WTC11 (cell line): Measurements from ENCODE around the gene LGALS9. TPM values are rescaled to one million over a fixed set of nuclear protein-coding genes. Genes with fewer than 3 reads are reported as not detected.

Source experiments
- ATAC-seq: fragments of 200-7000 bp; cut with Tn5 transposase; 2 replicates; pipeline ENCODE4 v1.10.0; 2021; ENCODE audit warnings: mild to moderate bottlenecking, moderate library complexity
- CTCF ChIA-PET: fragments of 300-600 bp; sonication (Branson Sonifier 250); formaldehyde crosslinking; loops from one replicate; lab custom pipeline; 2021; ENCODE audit warnings: antibody characterized with exemption; lab: Charles Lee
- POLR2A ChIA-PET: fragments of 350-600 bp; sonication (Branson Sonifier 250); formaldehyde crosslinking; loops from one replicate; lab custom pipeline; 2021; ENCODE audit warnings: antibody characterized with exemption; lab: Charles Lee
- DNase-seq: peaks from one replicate; pipeline ENCODE4 v3.0.0; 2021; ENCODE audit warnings: low spot score
- H3K27ac Mint-ChIP-seq: 2 replicates; pipeline ENCODE4 v1.8.0; 2021; ENCODE audit warnings: mixed read lengths
- H3K27me3 Mint-ChIP-seq: 2 replicates; pipeline ENCODE4 v1.8.0; 2021; ENCODE audit warnings: low read depth, mild to moderate bottlenecking, moderate library complexity, mixed read lengths
- H3K36me3 Mint-ChIP-seq: 2 replicates; pipeline ENCODE4 v1.8.0; 2021; ENCODE audit warnings: mixed read lengths
- H3K4me1 Mint-ChIP-seq: 2 replicates; pipeline ENCODE4 v1.8.0; 2022; ENCODE audit warnings: mixed read lengths
- H3K4me3 Mint-ChIP-seq: 2 replicates; pipeline ENCODE4 v1.8.0; 2021; ENCODE audit warnings: mild to moderate bottlenecking, moderate library complexity, mixed read lengths
- H3K9me3 Mint-ChIP-seq: 2 replicates; pipeline ENCODE4 v1.8.0; 2021; ENCODE audit warnings: mixed read lengths
- ATF1 ChIP-seq: sonication (generic); formaldehyde crosslinking; IDR thresholded peaks from 2 replicates; pipeline ENCODE4 v1.8.1; 2023; ENCODE audit warnings: mild to moderate bottlenecking, moderate library complexity, missing genetic modification reagents
- GRHL2 ChIP-seq: fragments of 250-450 bp; sonication (Bioruptor Pico); IDR thresholded peaks from 2 replicates; pipeline ENCODE4 v1.8.0; 2022; ENCODE audit warnings: mild to moderate bottlenecking, moderate library complexity; ENCODE audit not compliant: insufficient replicate concordance, severe bottlenecking
- KAT7 ChIP-seq: sonication (generic); formaldehyde crosslinking; IDR thresholded peaks from 2 replicates; pipeline ENCODE4 v1.8.1; 2023; ENCODE audit warnings: missing genetic modification reagents, mild to moderate bottlenecking, borderline replicate concordance
- NFATC4 ChIP-seq: fragments of 250-450 bp; sonication (Bioruptor Pico); IDR thresholded peaks from 2 replicates; pipeline ENCODE4 v1.9.0; 2021; ENCODE audit warnings: mild to moderate bottlenecking
- NR2C2 ChIP-seq: sonication (generic); formaldehyde crosslinking; IDR thresholded peaks from 2 replicates; pipeline ENCODE4 v1.8.0; 2022; ENCODE audit warnings: mild to moderate bottlenecking, missing genetic modification reagents
- RELA ChIP-seq: sonication (generic); formaldehyde crosslinking; IDR thresholded peaks from 2 replicates; pipeline ENCODE4 v1.8.1; 2022; ENCODE audit warnings: missing genetic modification reagents, mild to moderate bottlenecking, borderline replicate concordance
- SMAD4 ChIP-seq: sonication (generic); formaldehyde crosslinking; IDR thresholded peaks from 2 replicates; pipeline ENCODE4 v1.8.0; 2022; ENCODE audit warnings: mild to moderate bottlenecking, missing genetic modification reagents
- SP1 ChIP-seq: sonication (generic); formaldehyde crosslinking; conservative IDR thresholded peaks from 2 replicates; pipeline ENCODE4 v1.8.1; 2022; ENCODE audit warnings: missing genetic modification reagents
- TCF7 ChIP-seq: sonication (generic); formaldehyde crosslinking; IDR thresholded peaks from 2 replicates; pipeline ENCODE4 v1.8.0; 2022; ENCODE audit warnings: mild to moderate bottlenecking, low read depth, missing genetic modification reagents, moderate library complexity
- TEAD1 ChIP-seq: sonication (generic); formaldehyde crosslinking; IDR thresholded peaks from 2 replicates; pipeline ENCODE4 v1.8.0; 2022; ENCODE audit warnings: mild to moderate bottlenecking, missing genetic modification reagents
- TEAD4 ChIP-seq: sonication (generic); formaldehyde crosslinking; IDR thresholded peaks from 2 replicates; pipeline ENCODE4 v1.8.0; 2022; ENCODE audit warnings: mild to moderate bottlenecking, missing genetic modification reagents
- ZBTB21 ChIP-seq: sonication (generic); formaldehyde crosslinking; IDR thresholded peaks from 2 replicates; pipeline ENCODE4 v1.8.1; 2023; ENCODE audit warnings: mild to moderate bottlenecking, missing genetic modification reagents, borderline replicate concordance
- ZNF121 ChIP-seq: sonication (generic); formaldehyde crosslinking; IDR thresholded peaks from 2 replicates; pipeline ENCODE4 v1.8.0; 2023; ENCODE audit warnings: missing genetic modification reagents
- ZNF232 ChIP-seq: sonication (generic); formaldehyde crosslinking; IDR thresholded peaks from 2 replicates; pipeline ENCODE4 v1.8.0; 2022; ENCODE audit warnings: mild to moderate bottlenecking, missing genetic modification reagents
- ZNF263 ChIP-seq: sonication (generic); formaldehyde crosslinking; IDR thresholded peaks from 2 replicates; pipeline ENCODE4 v1.8.1; 2022; ENCODE audit warnings: low read depth, mild to moderate bottlenecking, moderate library complexity, missing genetic modification reagents
- ZNF396 ChIP-seq: fragments of 250-450 bp; sonication (Bioruptor Pico); IDR thresholded peaks from 2 replicates; pipeline ENCODE4 v1.8.0; 2021; ENCODE audit warnings: mild to moderate bottlenecking, moderate library complexity, borderline replicate concordance
- total RNA-seq: library from RNA; stranded (reverse); gene quantifications from 3 replicates; pipeline ENCODE4 v1.2.3, GENCODE V29; 2021
- TF ChIP-seq, protein P1 (sequence below): sonication (generic); formaldehyde crosslinking; conservative IDR thresholded peaks from 2 replicates; pipeline ENCODE4 v1.8.1; 2022; ENCODE audit warnings: mild to moderate bottlenecking, missing genetic modification reagents
- TF ChIP-seq, protein P2 (sequence below): sonication (generic); formaldehyde crosslinking; IDR thresholded peaks from 2 replicates; pipeline ENCODE4 v1.8.0; 2022; ENCODE audit warnings: mild to moderate bottlenecking, missing genetic modification reagents
- TF ChIP-seq, protein P3 (sequence below): sonication (generic); formaldehyde crosslinking; IDR thresholded peaks from 2 replicates; pipeline ENCODE4 v1.8.1; 2023; ENCODE audit warnings: mild to moderate bottlenecking, missing genetic modification reagents
- TF ChIP-seq, protein P4 (sequence below): sonication (generic); formaldehyde crosslinking; IDR thresholded peaks from 2 replicates; pipeline ENCODE4 v1.8.1; 2023; ENCODE audit warnings: mild to moderate bottlenecking, missing genetic modification reagents, moderate library complexity
- TF ChIP-seq, protein P5 (sequence below): sonication (generic); formaldehyde crosslinking; IDR thresholded peaks from 2 replicates; pipeline ENCODE4 v1.8.0; 2023; ENCODE audit warnings: mild to moderate bottlenecking, missing genetic modification reagents
- TF ChIP-seq, protein P6 (sequence below): sonication (generic); formaldehyde crosslinking; IDR thresholded peaks from 2 replicates; pipeline ENCODE4 v1.8.1; 2022; ENCODE audit warnings: mild to moderate bottlenecking, missing genetic modification reagents, moderate library complexity, borderline replicate concordance

The LGALS9 gene
- total RNA-seq, 1 experiment from 2014 or later = 5.7 TPM

DNA sequence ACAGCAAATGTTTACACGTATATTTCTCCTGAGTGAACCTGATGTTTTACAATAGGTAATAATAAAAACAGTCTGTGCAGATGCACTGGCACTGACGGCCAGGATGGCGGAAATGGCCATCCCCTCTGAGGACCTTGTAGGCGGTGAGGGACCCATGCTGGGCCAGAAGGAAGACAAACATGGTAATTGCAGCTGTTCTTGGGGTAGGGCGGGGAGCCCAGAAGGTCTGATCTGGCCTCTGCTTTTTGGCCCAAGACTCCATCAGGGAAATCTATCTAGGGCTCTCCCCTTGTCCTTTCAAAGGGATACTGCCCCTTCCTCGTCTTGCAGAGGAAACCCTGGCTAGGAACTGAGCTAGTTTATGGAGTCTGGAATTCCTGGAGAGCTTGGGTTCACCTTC is 7.4 kb upstream of the LGALS9 start (continued):
- TF ChIP-seq ATF1 (CRISPR knock-in tag) (no peak), TEAD1 (CRISPR knock-in tag) (no peak)
- TF ChIP-seq, protein P1, sequence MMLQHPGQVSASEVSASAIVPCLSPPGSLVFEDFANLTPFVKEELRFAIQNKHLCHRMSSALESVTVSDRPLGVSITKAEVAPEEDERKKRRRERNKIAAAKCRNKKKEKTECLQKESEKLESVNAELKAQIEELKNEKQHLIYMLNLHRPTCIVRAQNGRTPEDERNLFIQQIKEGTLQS (CRISPR knock-in tag) = no peak

DNA sequence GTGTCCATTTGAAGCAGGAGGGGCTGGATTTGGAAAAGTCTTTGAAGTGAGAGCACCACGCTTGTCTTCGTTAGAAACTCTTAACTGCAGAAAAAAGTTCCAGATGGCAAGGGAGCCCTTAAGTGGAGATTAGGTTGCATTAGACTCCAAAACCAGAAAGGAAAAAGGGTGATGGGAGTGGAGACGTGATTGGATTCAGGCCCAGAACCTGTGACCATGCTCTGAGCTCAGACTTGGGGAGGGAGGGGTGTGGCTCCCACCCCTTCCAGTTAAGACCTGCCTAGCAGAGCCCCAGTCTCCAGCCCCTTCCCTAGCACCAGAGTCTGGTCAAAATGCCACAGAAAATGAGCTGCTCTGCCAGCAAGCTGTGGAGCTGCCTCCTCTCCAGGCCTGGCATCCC is 6.4 kb upstream of the LGALS9 start:
- Mint-ChIP-seq H3K9me3 (no peaks in the 10 kb centered on the region), H3K4me1 (no peaks in the 10 kb centered on the region), H3K27me3 (no peaks in the 10 kb centered on the region), H3K36me3 (peaks cover 12% of the 10 kb centered on the region), H3K27ac (no peak overlapping the region), H3K4me3 (no peak overlapping the region)
- ChIA-PET CTCF (interaction anchor here (0.8 kb wide), 1 partner anchor 14 kb away, joined by 3 read pairs; no protein-coding TSS in a partner anchor), POLR2A (no interaction called here)
- DNase-seq = no peak
- no peak for TF ChIP-seq TCF7 (CRISPR knock-in tag)
- TF ChIP-seq SP1 (CRISPR knock-in tag) = no peak
- TF ChIP-seq, protein P2, sequence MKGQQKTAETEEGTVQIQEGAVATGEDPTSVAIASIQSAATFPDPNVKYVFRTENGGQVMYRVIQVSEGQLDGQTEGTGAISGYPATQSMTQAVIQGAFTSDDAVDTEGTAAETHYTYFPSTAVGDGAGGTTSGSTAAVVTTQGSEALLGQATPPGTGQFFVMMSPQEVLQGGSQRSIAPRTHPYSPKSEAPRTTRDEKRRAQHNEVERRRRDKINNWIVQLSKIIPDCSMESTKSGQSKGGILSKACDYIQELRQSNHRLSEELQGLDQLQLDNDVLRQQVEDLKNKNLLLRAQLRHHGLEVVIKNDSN = no peak
- TF ChIP-seq SMAD4 (CRISPR knock-in tag) = no peak
- TF ChIP-seq, protein P3, sequence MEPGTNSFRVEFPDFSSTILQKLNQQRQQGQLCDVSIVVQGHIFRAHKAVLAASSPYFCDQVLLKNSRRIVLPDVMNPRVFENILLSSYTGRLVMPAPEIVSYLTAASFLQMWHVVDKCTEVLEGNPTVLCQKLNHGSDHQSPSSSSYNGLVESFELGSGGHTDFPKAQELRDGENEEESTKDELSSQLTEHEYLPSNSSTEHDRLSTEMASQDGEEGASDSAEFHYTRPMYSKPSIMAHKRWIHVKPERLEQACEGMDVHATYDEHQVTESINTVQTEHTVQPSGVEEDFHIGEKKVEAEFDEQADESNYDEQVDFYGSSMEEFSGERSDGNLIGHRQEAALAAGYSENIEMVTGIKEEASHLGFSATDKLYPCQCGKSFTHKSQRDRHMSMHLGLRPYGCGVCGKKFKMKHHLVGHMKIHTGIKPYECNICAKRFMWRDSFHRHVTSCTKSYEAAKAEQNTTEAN (CRISPR knock-in tag) = no peak
- no peak for TF ChIP-seq RELA (CRISPR knock-in tag)
- TF ChIP-seq NR2C2 (CRISPR knock-in tag) = no peak
- no peak for TF ChIP-seq ZNF263 (CRISPR knock-in tag)
- no peak for TF ChIP-seq GRHL2 (CRISPR knock-in tag)
- TF ChIP-seq NFATC4 (CRISPR knock-in tag) = no peak
- TF ChIP-seq KAT7 (CRISPR knock-in tag) = no peak
- no peak for TF ChIP-seq ZNF396
- TF ChIP-seq, protein P4, sequence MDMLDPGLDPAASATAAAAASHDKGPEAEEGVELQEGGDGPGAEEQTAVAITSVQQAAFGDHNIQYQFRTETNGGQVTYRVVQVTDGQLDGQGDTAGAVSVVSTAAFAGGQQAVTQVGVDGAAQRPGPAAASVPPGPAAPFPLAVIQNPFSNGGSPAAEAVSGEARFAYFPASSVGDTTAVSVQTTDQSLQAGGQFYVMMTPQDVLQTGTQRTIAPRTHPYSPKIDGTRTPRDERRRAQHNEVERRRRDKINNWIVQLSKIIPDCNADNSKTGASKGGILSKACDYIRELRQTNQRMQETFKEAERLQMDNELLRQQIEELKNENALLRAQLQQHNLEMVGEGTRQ (CRISPR knock-in tag) = no peak
- TF ChIP-seq, protein P5, sequence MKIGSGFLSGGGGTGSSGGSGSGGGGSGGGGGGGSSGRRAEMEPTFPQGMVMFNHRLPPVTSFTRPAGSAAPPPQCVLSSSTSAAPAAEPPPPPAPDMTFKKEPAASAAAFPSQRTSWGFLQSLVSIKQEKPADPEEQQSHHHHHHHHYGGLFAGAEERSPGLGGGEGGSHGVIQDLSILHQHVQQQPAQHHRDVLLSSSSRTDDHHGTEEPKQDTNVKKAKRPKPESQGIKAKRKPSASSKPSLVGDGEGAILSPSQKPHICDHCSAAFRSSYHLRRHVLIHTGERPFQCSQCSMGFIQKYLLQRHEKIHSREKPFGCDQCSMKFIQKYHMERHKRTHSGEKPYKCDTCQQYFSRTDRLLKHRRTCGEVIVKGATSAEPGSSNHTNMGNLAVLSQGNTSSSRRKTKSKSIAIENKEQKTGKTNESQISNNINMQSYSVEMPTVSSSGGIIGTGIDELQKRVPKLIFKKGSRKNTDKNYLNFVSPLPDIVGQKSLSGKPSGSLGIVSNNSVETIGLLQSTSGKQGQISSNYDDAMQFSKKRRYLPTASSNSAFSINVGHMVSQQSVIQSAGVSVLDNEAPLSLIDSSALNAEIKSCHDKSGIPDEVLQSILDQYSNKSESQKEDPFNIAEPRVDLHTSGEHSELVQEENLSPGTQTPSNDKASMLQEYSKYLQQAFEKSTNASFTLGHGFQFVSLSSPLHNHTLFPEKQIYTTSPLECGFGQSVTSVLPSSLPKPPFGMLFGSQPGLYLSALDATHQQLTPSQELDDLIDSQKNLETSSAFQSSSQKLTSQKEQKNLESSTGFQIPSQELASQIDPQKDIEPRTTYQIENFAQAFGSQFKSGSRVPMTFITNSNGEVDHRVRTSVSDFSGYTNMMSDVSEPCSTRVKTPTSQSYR (CRISPR knock-in tag) = no peak
- no peak for TF ChIP-seq ZNF121 (CRISPR knock-in tag)
- TF ChIP-seq, protein P6, sequence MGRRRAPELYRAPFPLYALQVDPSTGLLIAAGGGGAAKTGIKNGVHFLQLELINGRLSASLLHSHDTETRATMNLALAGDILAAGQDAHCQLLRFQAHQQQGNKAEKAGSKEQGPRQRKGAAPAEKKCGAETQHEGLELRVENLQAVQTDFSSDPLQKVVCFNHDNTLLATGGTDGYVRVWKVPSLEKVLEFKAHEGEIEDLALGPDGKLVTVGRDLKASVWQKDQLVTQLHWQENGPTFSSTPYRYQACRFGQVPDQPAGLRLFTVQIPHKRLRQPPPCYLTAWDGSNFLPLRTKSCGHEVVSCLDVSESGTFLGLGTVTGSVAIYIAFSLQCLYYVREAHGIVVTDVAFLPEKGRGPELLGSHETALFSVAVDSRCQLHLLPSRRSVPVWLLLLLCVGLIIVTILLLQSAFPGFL (CRISPR knock-in tag) = no peak
- TF ChIP-seq TEAD4 (CRISPR knock-in tag) = no peak
- no peak for TF ChIP-seq ZBTB21
- no peak for TF ChIP-seq ZNF232
- no peak for ATAC-seq
